Activated CD4-positive, alpha-beta T cell treated with anti-CD3 and anti-CD28 coated beads, Interleukin-2, amount 50 U/mL, for 24 hours (primary cell): ENCODE measurements around the gene FAM229A.

Experiments
- DNase-seq, 2 donors: peaks; one replicate each; pipeline ENCODE4 v3.0.0-alpha.2; 2020; ENCODE audit warnings: low read depth in 1 of 2, low spot score in 1 of 2

The FAM229A gene

DNA sequence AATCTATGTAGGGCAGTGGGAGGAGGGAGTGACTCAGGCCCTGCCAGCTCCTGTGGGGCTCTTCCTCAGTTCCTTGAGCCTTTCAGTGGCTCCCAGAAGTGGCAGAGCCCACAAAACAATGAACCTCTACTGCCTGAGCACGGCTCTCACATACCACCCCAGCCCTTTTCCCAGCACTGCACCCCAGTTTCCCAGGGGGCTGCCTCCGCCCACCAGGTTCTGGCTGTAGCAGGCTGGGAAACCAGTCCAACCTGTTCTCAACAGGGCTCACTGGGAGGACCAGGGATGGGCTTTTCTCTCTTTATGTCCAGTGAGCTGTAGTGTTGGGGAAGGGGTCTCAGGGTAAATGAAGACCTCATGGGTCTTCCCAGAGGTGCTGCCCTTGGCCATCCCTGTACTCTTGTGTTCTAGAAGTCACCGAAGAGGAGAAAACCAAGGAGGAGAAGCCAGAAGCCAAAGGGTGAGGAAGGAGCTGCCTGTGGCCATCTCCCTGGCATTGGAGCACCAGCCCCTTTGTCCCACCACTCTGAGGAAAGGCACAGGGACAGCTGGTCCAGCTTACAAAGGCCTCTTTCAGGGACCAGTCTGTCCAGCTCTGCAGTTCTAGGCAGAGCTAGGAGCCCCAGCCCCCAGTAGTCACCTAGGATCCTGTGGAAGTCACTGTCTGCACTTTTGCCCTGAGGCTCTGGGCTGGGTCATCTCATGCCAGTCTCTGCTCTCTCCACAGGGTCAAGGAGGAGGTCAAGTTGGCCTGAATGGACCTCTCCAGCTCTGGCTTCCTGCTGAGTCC lies 29.8 kb downstream of the FAM229A start:
- DNase-seq, result no peak

- DNase-seq, result no peak
These were observed 30.7 kb downstream of the FAM229A start for GRCh38 chr1:32331549-32331948.

DNA sequence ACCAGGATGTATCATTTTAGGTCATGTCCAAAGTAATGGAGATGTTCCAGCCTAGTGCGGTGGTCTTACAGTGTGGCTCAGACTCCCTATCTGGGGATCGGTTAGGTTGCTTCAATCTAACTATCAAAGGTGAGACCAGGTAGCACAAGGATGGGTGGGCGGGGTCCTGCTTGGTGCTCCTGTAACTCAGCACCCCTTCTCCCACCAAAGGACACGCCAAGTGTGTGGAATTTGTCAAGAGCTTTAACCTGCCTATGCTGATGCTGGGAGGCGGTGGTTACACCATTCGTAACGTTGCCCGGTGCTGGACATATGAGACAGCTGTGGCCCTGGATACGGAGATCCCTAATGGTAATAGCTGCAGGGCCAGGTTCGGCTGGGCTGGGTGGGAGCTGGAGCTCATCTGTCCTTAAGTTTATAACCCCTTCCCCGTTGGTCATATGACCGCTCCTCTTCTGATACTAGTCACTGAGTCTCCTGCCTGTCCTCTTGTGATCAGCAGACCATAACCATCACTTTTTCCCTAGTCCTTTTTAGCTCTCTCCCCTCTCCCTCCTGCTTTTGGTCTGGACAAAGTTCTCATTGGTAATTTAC lies 31.6 kb downstream of the FAM229A start:
- DNase-seq, result no peak

- DNase-seq, result no peak
These were observed 32.3 kb downstream of the FAM229A start for GRCh38 chr1:32329931-32330466.

DNA sequence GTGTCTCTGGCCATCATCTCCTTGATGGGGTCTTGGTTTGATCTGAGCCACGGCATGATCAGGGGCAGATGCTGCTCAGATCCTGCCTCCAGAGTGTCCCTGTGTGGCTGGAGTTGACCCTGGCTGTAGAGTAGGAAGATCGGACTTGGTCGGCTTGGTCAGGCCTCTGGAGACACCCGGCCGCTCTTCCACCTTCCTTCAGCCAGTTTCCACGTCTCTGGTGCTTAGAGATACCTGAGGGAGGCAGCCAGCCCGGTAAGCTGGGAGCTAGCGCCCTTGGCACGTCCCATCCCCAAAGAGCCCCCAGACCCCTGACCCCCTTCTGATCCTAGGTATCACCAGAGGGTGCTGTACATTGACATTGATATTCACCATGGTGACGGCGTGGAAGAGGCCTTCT lies 35.1 kb downstream of the FAM229A start:
- DNase-seq, result no peak

DNA sequence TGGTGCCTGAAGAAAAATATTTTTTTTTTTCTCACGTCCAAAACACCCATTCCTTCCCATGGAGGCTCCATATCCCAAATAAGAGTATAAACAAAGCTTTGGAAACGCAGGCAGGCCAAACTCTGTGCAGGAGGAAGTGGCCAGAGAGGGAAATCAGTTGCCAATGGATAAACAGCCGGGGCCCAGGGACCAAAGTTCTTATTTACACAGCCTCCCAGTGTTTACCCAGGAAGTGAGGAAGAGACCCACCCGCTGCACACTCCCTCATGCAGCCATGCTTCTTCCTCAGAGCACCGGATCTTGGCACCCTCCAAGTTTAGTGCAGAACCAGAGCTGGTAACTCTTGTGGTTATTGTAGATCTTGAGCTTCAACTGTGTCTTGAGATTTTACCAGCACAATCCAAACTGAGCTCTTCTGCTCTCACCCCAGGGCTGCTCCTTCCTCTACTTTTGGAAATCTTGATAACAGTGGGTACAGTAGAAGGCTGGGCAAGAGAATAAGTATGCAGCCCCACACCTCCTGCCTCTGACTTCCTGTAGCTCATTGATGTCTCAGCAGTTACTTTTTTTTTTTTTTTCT lies 40.5 kb downstream of the FAM229A start:
- DNase-seq, result no peak

- no peak for DNase-seq
These were observed 44.0 kb downstream of the FAM229A start for GRCh38 chr1:32318127-32318869.

- no peak for DNase-seq
These were observed 45.4 kb downstream of the FAM229A start for GRCh38 chr1:32316903-32317277.

DNA sequence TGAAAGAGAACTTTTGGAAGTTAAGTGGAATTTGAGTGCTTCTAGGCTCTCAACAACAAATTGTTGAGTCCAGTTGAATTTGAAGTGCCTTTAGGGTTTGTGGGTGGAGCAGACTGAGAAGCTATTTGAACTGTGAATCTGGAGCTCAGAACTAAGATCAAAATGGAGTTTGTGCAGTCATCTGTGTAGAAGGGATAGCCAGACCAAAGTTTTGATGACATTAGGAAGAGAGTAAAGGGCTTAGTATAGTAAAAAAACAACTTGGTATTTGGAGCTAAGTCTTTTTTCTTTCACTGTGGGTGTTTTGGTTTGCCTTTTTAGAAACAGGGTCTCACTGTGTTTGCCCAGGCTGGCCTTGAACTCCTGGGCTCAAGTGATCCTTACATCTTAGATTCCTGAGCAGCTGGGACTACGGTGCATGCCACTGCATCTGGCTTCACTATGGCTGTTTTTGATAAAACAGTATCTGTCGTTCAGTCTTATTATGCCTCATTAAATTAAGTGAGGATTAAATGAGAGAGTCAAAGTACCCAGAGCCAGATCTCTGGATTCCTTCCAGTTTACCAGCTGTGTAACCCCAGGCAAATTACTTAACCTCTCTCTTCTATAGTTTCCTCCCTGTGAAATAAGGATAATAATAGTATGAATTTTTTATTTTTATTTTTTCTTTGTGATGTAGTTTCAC lies 50.4 kb downstream of the FAM229A start:
- no peak for DNase-seq
